Activated CD4-positive, CD25-positive, alpha-beta regulatory T cell treated with anti-CD3 and anti-CD28 coated beads, Interleukin-2, amount 50 U/mL, for 72 hours (primary cell): Measurements from ENCODE around the gene RBFA.

Source experiments
- DNase-seq: peaks from one replicate; pipeline ENCODE4 v3.0.0; 2021

Gene RBFA

GRCh38 chr18:80076379-80076778, 42.1 kb downstream of the RBFA start:
- no peak for DNase-seq

DNA sequence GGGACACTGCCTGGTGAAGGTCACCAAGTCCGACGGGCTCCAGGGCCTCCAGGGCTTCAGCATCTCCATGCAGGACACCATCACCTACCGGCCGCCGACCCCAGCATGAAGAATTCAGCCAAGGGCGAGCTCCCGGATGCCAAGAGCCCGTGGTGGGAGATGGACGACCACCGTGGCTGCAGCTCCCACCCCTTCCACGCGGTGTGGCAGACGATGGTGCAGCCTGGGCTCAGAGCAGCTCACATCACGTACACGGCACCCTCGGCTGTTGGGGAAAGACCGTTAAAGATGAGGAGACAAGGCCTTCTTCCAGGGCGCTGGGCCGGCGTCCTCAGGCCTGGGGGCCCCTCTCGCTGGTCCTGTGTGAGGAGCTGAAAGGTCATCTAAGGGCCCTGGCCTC, 43.6 kb downstream of the RBFA start:
- DNase-seq: no peak
